Raji (cell line): Measurements from ENCODE around the gene AHRR.

ENCODE experiments used
- POLR2A ChIP-seq: IDR thresholded peaks from 2 replicates; pipeline ENCODE4 v1.6.1; 2011; ENCODE audit warnings: low read depth, low read length, control low read depth; ENCODE audit not compliant: insufficient read depth

AHRR gene

DNA sequence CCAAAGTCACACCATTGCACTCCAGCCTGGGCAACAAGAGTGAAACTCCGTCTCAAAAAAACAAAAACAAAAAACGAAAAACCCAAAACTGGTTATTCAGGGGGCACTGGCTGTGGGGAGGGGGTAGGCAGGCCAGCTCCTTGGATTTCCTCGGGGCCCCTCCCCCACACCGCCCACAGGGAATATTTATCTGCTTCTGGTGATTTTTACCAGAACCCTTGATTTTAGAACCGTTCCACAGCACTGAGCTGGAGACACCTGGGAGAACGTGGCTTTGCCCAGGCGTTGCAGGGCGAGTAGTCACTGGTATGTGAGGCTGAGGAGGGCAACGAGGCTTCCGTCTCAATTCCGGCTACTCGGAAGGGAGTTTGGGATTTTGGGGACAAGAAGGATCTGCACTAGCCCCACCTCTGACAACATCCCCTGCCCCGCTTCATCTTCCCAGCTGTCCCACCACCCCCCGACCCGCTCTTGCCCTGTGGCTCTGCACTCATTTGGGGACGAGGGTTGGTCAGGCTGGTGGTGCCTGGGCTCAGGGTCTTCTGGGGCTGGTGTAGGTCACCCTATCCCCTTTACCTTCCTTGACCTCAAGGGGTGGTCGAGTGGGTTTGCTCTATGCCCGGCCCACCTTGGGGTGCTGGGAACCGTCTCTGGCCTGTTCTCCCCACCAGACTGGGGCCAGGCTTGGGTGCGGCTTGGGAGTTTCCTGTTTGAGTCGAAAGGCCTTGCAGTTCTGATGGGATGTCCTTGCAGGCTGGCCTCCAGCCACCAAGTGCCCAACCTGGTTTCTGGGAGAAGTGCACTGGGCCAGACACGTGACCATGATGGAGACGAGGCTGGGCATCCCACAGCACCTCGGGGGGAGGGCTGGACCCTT is 3.5 kb downstream of the AHRR start:
- TF ChIP-seq POLR2A: no peak

- no peak for TF ChIP-seq POLR2A
Observed at GRCh38 chr5:326109-326508, 4.6 kb downstream of the AHRR start.

- TF ChIP-seq POLR2A: no peak
Observed at GRCh38 chr5:329121-329735, 7.7 kb downstream of the AHRR start.

DNA sequence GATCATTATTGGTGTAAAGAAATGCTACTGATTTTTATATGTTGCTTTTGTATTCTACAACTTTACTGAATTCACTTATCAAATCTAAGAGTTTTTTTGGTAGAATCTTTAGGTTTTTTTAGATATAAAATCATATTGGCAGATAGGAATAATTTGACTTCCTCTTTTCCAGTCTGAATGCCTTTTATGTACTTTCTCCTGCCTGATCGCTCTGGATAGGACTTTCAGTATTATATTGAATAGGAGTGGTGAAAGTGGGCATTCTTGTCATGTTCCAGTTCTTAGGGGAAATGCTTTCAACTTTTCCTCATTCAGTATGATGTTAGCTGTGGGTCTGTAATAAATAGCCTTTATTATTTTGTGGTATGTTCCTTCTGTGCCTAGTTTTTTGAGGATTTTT is 8.3 kb downstream of the AHRR start:
- TF ChIP-seq POLR2A: no peak

DNA sequence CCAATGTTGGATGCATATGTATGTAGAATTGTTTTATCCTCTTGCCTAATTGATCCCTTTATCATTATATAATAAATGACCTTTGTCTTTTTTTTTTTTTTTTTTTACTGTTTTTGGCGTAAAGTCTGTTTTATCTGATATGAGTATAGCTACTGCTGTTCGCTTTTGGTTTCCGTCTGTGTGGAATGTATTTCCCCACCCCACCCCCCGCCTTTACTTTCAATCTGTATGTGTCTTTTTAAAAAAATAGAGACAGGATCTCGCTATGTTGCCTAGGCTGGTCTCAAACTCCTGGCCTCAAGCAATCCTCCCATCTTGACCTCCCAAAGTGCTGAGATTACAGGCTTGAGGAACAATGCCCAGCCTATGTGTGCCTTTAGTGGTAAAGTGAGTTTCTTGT is 11.3 kb downstream of the AHRR start:
- TF ChIP-seq POLR2A: no peak

GRCh38 chr5:333945-334344 is 12.4 kb downstream of the AHRR start:
- no peak for TF ChIP-seq POLR2A

DNA sequence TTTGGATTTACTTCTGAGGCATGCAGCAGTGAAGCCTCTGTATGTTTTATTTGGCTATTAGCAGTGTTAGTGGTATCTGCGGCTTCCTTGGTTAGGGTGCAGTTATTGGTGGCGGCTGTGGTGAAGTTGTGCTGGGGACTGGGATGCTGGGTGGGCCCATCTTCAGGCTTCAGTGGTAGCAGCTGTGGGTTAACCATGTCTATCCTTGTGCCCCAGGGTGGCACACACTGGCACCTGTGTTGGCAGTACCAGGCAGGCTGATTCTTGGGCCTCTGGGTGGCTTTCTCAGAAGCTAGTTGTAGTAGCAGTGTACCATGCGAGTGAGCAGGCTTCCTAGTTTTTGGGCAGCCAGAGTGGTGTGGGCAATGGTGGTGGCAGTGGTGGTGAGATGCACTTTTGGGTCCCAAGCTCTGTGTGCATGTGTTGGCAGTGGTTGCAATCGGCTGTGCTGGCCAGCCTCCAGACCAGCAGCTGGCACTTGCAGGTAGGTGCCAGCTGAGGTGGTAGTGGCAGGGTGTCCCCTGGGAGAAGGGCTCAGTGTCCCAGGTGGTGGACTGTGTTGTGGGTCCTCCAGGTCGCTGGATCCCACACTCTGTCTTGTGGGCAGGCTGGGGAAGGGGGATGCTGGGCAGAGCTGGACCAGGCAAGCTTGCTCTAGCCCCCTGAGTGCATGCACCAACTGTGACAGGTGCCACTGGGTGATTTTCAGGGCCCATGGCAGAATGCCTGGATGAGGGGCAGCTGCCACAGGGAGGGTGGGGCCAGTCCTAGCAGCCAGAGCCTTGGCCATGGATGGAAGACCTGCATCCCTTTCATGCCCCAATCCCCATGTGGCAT is 13.6 kb downstream of the AHRR start:
- no peak for TF ChIP-seq POLR2A

- no peak for TF ChIP-seq POLR2A
Observed at GRCh38 chr5:335740-336038, 14.2 kb downstream of the AHRR start.

DNA sequence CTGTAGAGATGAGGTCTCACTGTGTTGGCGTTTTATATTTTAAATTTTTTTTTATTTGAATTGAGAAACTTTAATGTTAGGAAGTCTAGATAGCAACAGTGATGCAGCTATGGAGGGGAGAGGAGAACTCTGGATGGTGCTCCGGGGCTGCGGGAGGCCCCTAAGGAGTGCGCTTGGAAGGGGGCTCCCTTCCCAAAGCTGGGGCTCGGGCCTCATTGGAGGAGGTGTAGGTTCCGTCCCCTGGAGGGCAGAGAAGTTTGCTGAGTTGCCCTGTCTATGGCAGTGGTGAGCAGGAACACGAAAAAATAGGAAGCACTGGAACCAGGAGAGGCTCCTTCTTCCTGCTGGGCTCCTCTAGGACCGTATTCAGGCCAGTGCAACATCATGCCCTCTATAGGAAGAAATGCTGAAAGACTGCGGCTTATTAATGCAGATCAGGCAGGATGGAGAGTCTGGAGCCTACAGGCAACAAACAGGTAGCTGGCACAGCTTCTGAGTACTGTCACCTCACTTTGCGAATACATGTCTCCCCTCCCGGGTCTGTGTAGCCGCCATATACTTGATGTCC is 16.1 kb downstream of the AHRR start:
- TF ChIP-seq POLR2A: no peak

- no peak for TF ChIP-seq POLR2A
Observed at GRCh38 chr5:342501-343460, 21.3 kb downstream of the AHRR start.

- TF ChIP-seq POLR2A: no peak
Observed at GRCh38 chr5:343461-344401, 22.2 kb downstream of the AHRR start.

DNA sequence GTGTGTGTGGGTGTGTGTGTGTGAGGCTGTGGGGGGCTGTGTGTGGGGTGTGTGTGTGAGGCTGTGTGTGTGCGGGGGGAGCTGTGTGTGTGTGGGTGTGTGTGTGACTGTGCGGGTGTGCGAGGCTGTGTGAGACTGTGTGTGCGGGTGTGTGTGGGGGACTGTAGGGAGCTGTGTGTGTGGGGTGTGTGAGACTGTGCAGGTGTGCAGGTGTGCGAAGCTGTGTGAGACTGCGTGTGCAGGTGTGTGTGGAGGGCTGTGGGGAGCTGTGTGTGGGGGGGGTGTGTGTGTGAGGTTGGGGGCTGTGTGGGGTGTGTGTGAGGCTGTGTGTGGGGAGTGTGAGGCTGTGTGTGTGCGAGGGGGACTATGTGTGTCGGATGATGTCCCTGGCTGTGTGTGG is 23.2 kb downstream of the AHRR start:
- TF ChIP-seq POLR2A: no peak

GRCh38 chr5:345404-346195 is 24.1 kb downstream of the AHRR start:
- no peak for TF ChIP-seq POLR2A
